ENCODE measurements around the gene CFAP46.
"Not testable (repeated sequence)": the region's sequence is repeated elsewhere in the genome, so short reads cannot be mapped to it uniquely, and the experiment has no call there.

The CFAP46 gene

DNA sequence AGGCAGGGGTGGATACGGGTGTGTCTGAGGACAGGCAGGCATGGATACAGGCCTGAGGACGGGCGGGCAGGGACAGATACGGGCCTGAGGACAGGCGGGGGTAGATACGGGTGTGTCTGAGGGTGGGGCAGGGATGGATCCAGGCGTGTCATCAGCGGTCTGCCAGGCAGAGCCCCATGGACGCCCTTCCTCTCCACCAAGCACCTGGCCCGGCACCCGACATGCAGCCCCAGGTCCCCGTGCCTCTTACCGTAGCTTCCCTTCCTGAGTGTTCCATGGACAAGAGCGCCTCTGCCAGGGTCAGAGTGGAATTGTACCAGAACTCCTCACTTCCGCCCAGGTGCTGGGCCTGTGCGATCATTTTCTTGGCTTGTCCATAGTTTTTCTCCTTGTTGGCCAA lies 81.8 kb downstream of the CFAP46 start:
- no peak for DNase-seq

DNA sequence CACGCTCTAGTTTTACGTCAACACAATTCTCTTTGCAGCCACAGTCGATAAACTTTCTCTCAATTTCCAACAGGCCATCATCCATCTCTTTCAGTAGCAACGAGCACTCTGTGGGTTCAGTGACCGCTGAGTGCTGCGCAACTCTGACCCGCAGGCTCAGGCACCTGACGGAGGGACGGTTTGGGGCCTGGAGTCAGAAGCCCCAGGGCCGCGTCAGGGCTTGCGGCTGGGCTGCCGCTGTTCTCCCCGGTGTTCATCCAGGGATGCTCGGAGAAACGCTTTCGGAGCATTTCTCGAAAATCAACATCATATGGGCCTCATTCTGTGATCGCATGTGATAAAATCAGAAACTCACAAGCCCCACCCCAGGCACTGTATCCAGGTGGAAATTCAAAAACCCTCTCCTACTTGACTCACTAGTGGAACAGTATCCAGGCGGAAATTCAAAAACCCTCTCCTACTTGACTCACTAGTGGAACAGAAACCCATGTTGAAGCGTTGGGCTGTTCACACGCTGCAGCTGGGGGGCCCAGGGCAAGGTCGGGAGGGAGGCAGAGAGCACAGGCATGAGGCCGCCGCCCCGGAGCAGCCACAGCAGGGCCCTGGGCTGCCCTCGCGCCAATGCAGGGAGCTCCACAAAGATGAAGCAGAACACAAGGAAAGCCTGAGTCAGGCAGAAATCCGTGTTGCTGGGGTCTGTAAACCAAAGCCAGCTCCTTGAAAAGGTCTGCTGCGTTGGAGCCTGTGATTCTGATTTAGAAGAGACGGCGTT lies 83.1 kb downstream of the CFAP46 start:
- no peak for DNase-seq

DNA sequence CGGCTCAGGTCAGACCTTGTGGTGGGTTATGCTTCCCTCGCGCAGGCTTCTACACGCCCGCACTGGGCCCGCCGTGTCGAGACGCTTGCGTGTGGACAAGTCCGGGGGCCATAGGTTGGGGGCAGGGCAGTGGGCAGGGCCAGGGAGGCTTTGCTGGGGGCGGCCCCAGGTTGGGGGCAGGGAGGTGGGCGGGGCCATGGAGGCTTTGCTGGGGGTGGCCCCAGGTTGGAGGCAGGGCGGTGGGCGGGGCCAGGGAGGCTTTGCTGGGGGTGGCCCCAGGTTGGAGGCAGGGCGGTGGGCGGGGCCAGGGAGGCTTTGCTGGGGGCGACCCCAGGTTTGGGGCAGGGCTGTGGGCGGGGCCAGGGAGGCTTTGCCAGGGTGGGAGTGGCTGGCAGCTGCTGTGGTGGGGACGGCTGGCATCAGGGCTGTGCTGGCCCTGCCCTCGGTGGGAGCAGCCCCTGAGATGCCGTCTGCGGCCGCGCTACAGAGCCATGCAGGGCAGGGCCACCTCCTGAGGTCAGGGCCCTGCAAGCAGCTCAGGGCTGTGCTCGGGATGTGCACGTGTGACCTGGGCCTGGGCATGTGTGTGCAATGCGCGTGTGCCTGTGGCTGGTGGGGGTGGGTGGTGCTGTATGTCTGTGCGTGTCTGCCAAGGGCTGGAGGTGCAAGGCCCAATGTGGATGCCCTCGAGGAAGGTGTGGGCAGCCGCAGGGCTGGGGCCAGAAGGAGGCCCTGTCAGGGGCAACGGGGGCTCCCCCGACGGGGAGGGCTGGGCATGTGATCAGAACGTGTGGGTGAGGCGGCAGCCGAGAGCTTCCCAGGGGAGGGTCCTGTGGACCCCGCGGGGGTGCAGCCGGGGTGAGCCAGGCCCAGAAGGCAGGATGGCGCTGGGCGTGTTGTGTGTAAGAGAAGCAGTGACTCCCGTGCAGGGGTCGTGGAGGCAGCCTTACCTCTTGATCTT lies 84.0 kb downstream of the CFAP46 start:
- DNase-seq = no peak

DNA sequence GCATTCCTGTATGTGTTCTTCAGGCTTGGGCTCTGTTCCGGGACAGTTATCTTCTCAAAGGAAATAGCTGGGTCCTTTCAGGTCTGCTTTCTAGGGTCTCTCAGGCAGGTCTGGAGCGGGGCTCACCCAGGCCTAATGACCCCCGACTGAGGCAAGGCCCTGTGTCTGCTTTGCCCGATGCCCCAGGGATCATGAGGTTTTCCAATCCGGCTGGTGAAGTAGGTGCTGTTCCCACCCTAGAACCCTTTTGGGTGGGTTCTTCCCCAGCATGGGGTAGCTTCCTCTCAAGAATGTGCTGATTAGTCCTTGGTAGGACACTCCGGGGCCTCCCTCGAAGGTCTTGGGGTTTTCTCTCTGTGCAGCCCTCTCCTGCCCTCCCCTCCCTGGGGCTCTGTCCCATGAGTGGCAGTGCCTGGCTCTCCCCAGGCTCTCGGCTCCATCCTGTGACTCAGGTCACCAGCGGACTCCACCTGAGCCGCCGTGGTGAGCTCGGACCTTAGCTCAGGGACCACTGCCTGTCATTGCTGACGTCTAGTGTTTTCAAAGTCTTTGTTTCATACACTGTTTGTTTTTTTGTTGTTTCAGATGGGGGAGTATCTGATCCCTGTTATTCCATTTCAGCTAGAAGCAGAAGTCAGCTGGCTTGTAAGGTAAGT lies 85.4 kb downstream of the CFAP46 start:
- DNase-seq = no peak

DNA sequence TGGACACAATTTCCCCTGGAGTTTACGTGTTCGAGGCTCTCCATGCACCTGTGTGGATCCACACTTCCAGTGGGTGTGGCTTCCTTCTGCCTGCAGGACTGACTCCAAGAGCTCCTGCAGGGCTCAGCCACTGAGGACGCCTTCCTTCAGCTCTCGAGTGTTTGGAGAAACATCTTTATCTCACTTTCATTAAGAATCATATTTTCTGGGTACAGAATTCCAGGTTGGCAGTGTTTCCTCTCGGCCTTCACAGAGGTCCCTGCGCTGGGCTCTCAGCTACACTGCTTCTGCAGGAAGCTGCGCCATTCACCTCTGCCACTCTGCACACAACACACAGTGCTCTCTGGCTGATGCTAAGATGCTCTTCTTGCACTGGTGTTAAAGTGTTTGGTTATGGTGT lies 86.5 kb downstream of the CFAP46 start:
- DNase-seq = no peak

DNA sequence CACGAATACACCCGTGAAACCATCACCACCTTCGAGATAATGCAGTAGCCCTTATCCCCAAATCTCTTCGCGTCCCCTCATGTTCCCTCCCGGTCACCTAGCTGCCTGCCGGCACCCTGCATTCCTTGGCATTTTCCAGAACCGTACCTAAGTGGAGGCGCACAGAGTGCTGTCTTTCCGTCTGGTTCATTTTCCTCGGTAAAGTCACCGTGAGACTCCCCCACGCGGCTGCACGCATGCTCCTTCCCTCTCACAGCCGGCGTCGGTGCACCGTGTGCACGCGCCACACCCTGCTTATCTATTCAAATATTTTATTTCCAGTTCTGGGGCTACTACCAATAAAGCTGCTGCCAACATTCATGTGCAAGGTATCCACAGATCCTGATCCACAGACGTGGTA lies 90.9 kb downstream of the CFAP46 start:
- DNase-seq = no peak

DNA sequence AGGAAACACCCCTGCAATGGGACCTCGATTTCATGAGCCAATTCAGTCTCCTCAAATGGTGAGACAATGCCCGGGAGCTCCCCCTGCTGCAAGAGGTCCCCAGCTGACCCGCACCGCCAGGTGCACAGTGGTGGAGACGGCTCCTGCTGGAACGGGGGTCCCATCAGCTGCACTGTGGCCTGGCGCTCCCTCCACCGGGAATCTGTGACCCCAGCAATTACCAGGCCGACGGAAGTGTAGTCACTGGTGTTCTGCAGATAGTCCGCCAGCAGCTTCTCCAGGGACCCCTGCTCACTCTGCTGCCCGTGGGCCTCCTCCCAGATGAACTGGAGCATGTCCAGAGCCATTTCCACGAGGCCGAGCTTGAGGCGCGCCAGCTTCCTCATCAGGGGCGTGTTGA lies 91.5 kb downstream of the CFAP46 start:
- DNase-seq = no peak

DNA sequence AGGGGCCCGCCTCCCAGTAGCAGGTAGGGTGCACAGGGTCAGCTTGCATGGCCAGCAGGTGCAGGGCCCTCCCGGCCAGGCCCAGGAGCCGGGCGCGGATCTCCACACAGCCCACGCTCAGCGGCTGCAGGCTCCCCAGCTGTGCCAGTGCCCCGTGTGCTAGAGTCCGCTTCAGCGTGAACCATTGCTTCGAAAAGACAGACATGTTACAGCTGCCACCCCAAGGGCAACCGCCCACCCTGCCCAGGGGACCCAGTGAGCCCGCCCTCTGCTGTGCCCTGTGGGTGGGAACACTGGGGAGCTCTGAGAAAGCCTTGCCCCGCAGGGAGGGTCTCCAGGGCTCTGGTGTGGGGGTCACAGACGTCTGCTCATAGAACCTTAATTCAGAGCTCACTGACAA lies 92.1 kb downstream of the CFAP46 start:
- DNase-seq = no peak

DNA sequence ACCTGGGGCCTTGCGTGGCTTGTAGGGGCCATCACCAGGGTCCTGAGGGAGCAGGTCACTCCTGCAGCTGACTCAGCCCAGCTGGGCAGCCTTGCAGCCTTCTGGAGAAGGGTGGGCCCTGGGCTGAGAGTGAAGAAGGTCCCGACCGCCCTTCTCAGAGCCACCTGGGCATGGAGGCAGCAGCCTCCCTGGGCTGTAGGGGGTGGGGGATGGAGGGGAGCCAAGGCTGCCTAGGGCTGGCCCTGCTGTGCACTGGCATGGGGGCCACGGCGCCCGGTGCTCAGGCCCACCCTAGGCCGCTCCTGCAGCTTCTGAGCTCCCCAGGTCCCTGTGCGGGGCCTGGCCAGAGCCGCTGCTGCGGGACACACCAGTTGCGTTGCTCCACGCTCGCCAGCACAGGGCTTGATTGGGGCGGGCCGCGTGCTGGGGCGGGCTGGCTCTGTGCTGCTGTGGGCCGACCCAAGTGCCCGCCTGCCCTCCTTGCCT lies 92.8 kb downstream of the CFAP46 start:
- DNase-seq = no peak

DNA sequence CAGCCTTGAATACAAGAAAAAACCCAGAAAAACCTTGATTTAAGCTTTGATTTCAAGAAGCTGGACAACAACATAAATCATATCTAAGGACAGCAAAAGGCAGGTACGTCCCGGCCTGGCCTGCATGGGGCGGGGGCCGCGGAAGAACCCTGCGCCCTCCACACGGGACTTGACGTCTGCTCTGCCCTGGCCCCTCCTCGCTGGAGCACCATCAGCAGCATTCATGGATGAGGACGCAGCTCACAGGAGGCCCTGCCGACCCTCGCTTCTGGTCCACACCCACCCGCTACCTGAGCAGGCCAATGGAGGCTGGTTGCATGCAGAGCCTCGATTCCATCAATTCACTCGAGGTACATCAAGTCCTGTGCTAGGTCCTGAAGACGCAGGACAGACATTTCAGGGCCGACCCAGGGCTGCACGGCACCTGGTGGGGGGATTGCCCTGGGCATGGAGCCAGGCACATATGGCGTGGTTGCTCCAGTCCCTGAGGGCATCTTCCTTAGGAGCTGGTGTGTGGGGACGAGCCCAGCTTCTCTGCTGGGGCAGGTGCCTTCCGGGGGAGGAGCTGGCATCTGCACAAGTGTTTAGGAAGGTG lies 93.3 kb downstream of the CFAP46 start:
- DNase-seq = no peak

DNA sequence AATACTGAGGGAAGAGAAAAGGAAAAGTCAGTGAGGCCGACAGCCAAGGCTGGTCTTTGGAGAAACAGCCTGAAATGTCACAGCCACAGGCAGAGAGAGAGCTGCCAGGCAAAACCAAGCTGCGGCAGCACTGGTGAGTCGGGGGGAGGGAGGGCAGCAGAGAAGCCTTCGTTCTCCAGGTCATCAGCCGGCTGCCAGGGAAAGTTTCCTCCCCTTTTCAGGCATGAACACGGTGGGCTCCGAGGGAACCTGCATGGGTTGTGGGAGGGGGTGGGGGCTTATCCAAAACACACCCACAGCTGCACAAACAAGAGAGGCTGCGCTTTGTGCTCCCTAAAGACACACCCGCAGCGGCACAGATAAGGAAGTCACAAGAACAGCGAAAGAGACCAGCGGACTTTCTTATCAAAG lies 94.1 kb downstream of the CFAP46 start:
- DNase-seq = no peak

DNA sequence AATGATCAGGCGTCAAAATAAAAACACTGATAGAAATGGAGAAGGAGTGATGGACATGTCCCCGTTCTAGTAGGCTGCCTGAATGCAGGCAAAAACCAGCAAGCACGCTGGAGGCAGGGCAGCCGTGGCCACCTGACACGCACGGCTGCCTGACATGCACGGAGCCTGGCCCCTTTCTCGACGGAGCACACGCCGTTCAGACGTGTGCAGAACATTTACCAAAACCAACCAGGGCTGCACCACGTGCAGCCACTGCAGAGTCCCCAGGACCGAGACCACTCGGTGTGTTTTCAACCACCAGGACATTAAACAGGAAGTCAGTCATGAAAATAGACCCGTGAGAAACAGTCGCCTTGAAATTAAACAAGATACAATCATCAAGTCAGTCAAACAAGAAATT lies 94.5 kb downstream of the CFAP46 start:
- no peak for DNase-seq

DNA sequence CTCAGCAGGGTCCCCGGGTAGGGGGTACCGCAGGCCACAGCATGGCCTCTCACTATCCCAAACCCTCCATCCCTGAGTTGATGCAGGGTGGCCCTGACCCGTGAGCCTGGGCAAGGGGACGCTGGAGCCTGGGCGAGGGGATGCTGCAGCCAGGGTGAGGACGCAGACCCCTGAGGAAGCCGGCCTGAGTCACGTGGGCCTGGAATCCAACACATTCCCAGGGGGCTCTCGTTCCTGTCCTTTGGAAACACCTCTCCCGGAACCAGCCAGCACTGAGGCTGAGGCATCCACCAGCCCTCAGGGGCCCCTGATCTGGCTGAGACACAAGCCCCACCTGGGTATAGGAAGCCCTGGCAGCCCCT lies 95.0 kb downstream of the CFAP46 start:
- no peak for DNase-seq

DNA sequence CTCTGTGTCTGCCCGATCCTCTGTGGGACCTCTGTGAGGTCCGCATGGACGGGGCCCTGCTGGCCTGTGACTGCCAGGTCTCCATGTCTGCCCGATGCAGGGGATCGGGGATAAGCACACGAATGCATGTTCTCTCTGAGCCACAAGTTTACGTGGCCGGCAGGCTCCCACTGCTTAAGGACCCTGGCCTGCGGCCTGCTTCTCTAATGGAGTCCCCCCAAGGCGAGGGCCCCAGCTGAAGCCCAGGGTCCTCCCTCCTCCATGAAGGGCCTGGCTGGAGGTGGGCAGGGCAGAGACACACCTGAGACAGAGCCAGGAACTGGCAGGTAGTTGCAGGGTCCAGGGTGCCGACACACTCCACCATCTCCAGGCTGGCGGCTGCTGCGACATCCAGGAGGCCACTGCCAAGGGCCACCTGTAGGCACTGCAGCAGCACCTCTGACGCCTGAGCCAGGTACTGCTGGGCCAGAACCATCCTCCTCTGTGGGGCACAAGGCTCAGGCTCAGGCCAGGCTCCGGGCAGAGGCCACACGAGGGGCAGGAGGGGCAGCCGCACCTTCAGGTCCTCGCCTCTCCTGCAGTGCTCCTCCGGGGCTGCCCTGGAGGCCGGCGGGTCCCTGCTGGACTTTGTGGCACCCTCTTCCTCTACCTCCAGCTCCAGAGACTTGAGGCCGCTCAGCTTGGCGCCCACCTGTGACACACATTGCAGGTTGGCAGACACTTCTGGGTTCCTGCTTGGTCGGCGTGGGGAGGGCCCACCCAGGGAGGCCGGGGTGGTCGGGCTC lies 95.5 kb downstream of the CFAP46 start:
- no peak for DNase-seq

DNA sequence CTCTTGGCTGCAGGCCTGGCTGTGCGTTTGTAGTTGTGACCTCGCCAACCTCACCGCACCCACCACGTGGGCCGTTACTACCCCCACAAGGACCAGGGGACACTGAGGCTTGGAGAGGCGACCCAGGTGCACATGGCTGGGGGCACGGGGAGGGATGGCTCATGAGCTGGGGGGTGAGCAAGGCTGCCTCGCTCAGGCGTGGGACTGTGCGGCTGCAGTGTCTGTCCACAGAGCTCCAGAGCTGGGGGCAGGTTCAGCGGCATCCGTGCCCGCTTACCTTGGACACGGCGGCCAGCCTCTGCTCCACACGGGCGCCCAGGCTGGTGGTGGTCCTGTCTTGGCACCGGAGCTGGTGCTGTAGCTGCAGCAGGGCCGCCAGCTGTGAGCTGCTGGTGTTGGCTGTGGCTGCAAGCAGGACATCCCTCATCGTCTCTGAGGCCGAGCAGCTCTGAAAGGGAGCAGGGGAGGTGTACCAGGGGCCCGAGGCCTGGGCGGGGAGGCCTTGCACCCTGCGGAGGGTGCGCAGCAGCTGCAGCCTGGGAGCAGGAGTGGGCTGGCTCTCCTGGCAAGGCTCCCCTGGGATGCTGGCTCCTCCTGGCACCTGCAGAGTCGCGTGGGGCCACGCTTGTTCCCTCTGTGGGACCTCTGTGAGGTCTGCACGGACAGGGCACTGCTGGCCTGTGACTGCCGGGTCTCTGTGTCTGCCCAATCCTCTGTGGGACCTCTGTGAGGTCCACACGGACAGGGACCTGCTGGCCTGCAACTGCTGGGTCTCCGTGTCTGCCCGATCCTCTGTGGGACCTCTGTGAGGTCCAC lies 96.4 kb downstream of the CFAP46 start:
- no peak for DNase-seq

DNA sequence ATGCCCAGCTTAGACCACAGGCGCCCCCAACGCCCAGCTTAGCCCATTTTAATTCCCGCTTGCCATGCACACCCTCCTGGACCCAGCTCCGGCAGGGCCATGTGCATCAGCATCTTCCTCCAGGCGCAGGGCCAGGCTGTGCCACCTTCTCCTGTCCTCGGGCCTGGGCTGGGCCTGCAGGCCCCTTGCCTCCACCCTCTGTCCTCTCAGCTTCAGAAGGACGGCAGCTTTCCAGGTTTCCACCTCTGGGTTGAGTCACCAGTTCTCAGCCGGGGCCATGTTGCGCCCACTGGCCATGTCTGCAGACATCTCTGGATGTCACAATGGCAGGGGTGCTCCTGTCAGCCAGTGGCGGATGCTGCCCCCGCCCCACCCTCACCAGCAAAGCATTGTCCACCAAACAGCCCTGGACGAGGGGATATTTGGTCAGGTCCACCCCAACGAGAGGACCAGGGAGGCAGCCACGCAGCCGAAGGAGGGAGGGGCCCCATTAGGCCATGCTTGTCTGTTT lies 97.3 kb downstream of the CFAP46 start:
- no peak for DNase-seq

DNA sequence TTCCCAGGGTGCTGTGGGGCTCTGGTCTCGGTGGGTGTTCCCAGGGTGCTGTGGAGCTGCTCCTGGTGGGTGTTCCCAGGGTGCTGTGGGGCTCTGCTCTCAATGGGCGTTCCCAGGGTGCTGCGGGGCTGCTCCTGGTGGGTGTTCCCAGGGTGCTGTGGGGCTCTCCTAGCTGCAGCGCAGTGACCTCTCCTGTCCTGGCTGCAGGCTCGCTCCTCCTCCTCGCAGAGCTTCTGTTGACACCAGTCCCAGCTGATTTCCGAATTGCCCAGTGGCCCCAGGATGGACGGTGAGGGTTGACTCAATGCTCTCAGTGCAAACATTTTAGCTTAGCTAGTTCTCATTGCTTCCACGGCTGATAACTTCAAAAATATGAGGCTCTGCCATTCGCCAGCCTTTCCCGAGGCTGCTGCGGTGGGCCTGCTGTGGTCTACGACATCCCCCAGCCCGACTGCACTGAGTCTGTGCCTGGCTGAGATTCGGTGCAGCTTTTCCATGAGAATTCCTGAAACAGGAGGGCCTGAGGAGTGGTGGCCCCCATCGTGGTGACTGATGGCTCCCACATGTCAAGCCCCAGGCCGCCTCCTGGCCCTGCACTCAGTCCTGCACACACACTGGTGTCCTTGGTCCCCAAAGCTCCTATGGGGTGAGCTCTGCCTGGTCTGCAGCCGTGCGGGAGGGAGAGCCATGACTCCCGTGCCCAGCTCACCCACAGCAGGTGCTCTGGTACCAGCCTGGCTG lies 98.1 kb downstream of the CFAP46 start:
- DNase-seq = no peak

DNA sequence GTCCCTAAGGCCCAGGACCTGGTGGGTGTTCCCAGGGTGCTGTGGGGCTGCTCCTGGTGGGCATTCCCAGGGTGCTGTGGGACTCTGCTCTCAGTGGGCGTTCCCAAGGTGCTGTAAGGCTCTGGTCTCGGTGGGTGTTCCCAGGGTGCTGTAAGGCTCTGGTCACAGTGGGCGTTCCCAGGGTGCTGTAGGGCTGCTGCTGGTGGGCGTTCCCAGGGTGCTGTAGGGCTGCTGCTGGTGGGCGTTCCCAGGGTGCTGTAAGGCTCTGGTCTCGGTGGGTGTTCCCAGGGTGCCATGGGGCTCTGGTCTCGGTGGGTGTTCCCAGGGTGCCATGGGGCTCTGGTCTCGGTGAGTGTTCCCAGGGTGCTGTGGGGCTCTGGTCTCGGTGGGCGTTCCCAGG lies 99.1 kb downstream of the CFAP46 start:
- DNase-seq = not testable (repeated sequence)

DNA sequence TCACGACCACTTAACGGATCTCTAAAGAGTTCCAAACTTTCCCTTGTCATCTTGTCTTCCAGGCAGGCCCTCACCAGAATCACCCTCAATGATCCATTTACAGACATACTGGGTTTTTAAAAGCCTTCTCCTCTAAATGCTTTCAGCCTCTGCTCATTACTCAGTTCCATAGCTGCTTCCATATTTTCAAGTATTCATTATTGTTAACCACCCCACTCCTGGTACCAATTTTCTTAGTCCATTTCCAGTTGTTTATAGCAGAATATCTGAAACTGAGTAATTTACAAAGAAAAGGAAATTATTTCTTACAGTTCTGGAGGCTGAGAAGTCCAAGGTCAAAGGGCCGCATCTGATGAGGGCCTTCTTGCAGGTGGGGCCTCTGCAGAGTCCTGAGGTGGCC lies 100.0 kb downstream of the CFAP46 start:
- no peak for DNase-seq

DNA sequence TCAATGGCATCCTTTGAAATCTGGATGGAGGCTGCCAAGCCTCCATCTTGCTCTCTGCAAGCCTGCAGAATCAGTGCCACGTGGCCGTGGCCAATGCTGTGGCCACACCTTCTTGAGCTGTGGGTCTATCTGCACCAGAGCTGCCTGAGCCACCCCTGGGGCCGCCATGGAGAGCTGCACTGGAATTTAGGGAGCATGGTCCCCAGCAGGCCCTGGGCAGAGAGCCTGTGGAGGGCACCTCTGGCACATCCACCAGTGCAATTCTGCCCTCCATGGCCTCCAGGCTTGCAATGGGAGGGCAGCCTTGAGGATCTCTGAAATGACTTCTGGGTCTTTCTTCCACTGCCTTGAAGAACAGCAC lies 100.8 kb downstream of the CFAP46 start:
- DNase-seq = no peak

Data from stimulated activated CD4-positive, alpha-beta T cell treated with anti-CD3 and anti-CD28 coated beads, Interleukin-4, amount 100 ng/mL, for 4 hours (primary cell).